ENCODE measurements around the gene NGEF. TPM values are rescaled to one million over a fixed set of nuclear protein-coding genes. Genes with fewer than 3 reads are reported as not detected.

The NGEF gene
- total and polyA plus RNA-seq, 3 donors from 2014 or later, result 7.9 to 28.7 (median 15.6) TPM

DNA sequence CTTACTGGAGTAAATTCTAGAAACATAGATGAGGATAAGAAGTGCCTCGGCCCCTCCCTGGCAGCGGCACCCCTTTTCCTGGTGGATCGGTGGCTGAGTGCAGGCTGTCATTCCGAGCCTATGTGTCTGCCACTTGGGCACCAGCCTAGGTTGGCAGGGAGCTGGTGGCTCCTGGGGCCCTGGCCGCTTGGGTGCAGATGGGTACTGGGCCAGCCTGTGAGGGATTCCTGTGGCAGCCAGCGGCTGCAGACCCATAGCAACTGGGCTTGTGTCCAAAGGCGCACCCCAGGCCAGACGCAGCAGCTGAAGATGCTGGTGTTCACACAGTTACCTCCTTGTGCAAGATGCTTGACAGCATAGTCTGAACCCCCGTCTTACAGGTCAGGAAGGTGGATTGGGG lies 140.2 kb downstream of the NGEF start:
- peaks cover 23% of the 10 kb centered on the region for H3K4me1 ChIP-seq

GRCh38 chr2:232871835-232872736 lies 141.0 kb downstream of the NGEF start:
- Histone ChIP-seq H3K4me3 (no peak overlapping the region), H3K36me3 (ENCODE audit: low read depth, missing control alignments) (no peaks in the 10 kb centered on the region), H3K4me1 (peaks cover 23% of the 10 kb centered on the region), H3K9me3 (no peaks in the 10 kb centered on the region), H3K27me3 (no peaks in the 10 kb centered on the region), H3K27ac (peak overlapping the region in 1 of 2 donors; percentile 1)
- 88 to 90% methylated on average over 15 to 22 of the region's 22 CpGs for WGBS, 2 donors
- DNase-seq, result peak; percentile 63
- TF ChIP-seq CTCF (IDR thresholded peaks at IDR 0.05), result no peak
- no peak for TF ChIP-seq POLR2A (IDR thresholded peaks at IDR 0.05)
- intact Hi-C loops (cut with DNase I; ENCODE audit: low total_unique reads), result no loop called here

More for the DNA sequence above, 140.2 kb downstream of the NGEF start:
- Histone ChIP-seq H3K9me3 (no peaks in the 10 kb centered on the region), H3K27me3 (no peaks in the 10 kb centered on the region), H3K27ac (no peak overlapping the region), H3K4me3 (no peak overlapping the region), H3K36me3 (ENCODE audit: low read depth, missing control alignments) (no peaks in the 10 kb centered on the region)
- no peak for TF ChIP-seq CTCF (IDR thresholded peaks at IDR 0.05)
- TF ChIP-seq POLR2A (IDR thresholded peaks at IDR 0.05), result no peak
- 91 to 95% methylated on average over 6 to 9 of the region's 9 CpGs for WGBS, 2 donors
- no peak for DNase-seq
- intact Hi-C loops (cut with DNase I; ENCODE audit: low total_unique reads), result no loop called here

GRCh38 chr2:232871418-232871834 lies 141.6 kb downstream of the NGEF start:
- Histone ChIP-seq H3K9me3 (no peaks in the 10 kb centered on the region), H3K27me3 (no peaks in the 10 kb centered on the region), H3K4me1 (peaks cover 23% of the 10 kb centered on the region), H3K36me3 (ENCODE audit: low read depth, missing control alignments) (no peaks in the 10 kb centered on the region), H3K27ac (no peak overlapping the region), H3K4me3 (no peak overlapping the region)
- no peak for TF ChIP-seq POLR2A (IDR thresholded peaks at IDR 0.05)
- no peak for TF ChIP-seq CTCF (IDR thresholded peaks at IDR 0.05)
- intact Hi-C loops (cut with DNase I; ENCODE audit: low total_unique reads), result no loop called here
- WGBS, 2 donors, result 88 to 96% methylated on average over 8 to 15 of the region's 15 CpGs
- no peak for DNase-seq

DNA sequence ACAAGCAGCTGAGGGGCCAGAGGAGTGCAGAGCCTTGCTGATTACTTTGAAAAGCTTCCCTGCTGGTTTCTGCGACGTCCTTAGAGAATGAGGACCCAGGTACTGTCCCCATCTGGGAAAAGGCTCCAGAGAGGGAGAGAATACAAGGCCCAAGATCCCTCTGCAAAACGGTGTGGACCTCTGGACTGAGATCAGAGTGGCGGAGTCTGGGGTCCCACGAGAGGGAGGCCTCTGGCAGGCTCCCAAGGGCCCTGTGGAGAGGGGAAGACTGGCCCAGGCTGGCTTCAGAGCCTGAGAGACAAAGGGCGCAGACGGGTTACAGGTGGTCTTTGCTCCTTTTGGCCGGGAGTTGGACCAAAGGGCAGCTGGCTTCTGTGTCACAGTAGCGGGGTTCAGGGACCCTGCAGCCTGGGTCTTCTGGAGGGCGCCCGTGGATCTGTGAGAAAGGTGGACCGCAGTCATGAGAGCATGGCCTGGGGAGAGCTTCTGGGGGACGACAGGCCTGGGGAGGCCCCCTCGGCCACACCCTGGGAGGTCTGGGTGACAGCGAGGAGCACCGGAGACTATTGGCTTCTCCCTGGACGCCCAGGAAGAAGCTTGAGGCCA lies 142.2 kb downstream of the NGEF start:
- Histone ChIP-seq H3K4me3 (no peak overlapping the region), H3K36me3 (ENCODE audit: low read depth, missing control alignments) (no peaks in the 10 kb centered on the region), H3K27ac (no peak overlapping the region), H3K9me3 (no peaks in the 10 kb centered on the region), H3K27me3 (no peaks in the 10 kb centered on the region), H3K4me1 (peaks cover 23% of the 10 kb centered on the region)
- intact Hi-C loops (cut with DNase I; ENCODE audit: low total_unique reads), result no loop called here
- DNase-seq, result no peak
- 87% methylated on average over 15 to 17 of the region's 17 CpGs for WGBS, 2 donors
- TF ChIP-seq CTCF (IDR thresholded peaks at IDR 0.05) (no peak), POLR2A (IDR thresholded peaks at IDR 0.05) (no peak)
